Neural progenitor cell (in vitro differentiated cells): ENCODE results near the gene PDCD1LG2. TPM values are rescaled to one million over a fixed set of nuclear protein-coding genes. Genes with fewer than 3 reads are reported as not detected.

Experiments
- DNase-seq: peaks from one replicate; pipeline ENCODE4 v3.0.0-alpha.2; 2016; ENCODE audit warnings: low spot score
- H2AFZ ChIP-seq: fragments of 200-600 bp; sonication (generic); replicated peaks from 2 replicates; pipeline ENCODE4 v1.6.1; 2016; ENCODE audit warnings: antibody characterized with exemption
- H3F3A ChIP-seq: fragments of 200-600 bp; sonication (generic); 2 replicates; pipeline ENCODE4 v1.6.1; 2016; ENCODE audit warnings: antibody characterized with exemption, low read depth
- H3K27ac ChIP-seq: fragments of 200-600 bp; sonication (generic); 2 replicates; pipeline ENCODE4 v1.5.1; 2016; ENCODE audit warnings: mild to moderate bottlenecking
- H3K27me3 ChIP-seq: fragments of 200-600 bp; sonication (generic); 2 replicates; pipeline ENCODE4 v1.6.1; 2016; ENCODE audit warnings: mild to moderate bottlenecking, moderate library complexity
- H3K36me3 ChIP-seq: fragments of 200-600 bp; sonication (generic); 2 replicates; pipeline ENCODE4 v1.5.1; 2016
- H3K4me1 ChIP-seq: fragments of 200-600 bp; sonication (generic); 2 replicates; pipeline ENCODE4 v1.6.1; 2016; ENCODE audit warnings: mixed run types
- H3K4me2 ChIP-seq: fragments of 200-600 bp; sonication (generic); 2 replicates; pipeline ENCODE4 v1.6.1; 2016
- H3K4me3 ChIP-seq: fragments of 200-600 bp; sonication (generic); 2 replicates; pipeline ENCODE4 v1.5.1; 2016
- H3K79me2 ChIP-seq: fragments of 200-600 bp; sonication (generic); 2 replicates; pipeline ENCODE4 v1.6.1; 2016; ENCODE audit warnings: low read depth
- H3K9ac ChIP-seq: fragments of 200-600 bp; sonication (generic); 2 replicates; pipeline ENCODE4 v1.6.1; 2016
- H3K9me3 ChIP-seq: fragments of 200-600 bp; sonication (generic); 2 replicates; pipeline ENCODE4 v1.5.1; 2016; ENCODE audit warnings: low read depth
- H4K20me1 ChIP-seq: fragments of 200-600 bp; sonication (generic); 2 replicates; pipeline ENCODE4 v1.6.1; 2016; ENCODE audit warnings: low read depth
- H3K27ac Mint-ChIP-seq: 3 replicates; pipeline ENCODE4 v1.8.0; 2021; ENCODE audit warnings: mixed read lengths
- H3K27me3 Mint-ChIP-seq: 2 replicates; pipeline ENCODE4 v1.8.0; 2022; ENCODE audit warnings: low read depth, mild to moderate bottlenecking, inconsistent platforms, moderate library complexity, mixed read lengths; ENCODE audit not compliant: insufficient read depth
- H3K36me3 Mint-ChIP-seq: 3 replicates; pipeline ENCODE4 v1.8.0; 2021; ENCODE audit warnings: mixed read lengths
- H3K4me1 Mint-ChIP-seq: 3 replicates; pipeline ENCODE4 v1.8.0; 2021; ENCODE audit warnings: mixed read lengths
- H3K4me3 Mint-ChIP-seq: 3 replicates; pipeline ENCODE4 v1.8.0; 2021; ENCODE audit warnings: mild to moderate bottlenecking, moderate library complexity, mixed read lengths
- H3K9me3 Mint-ChIP-seq: 3 replicates; pipeline ENCODE4 v1.8.0; 2020; ENCODE audit warnings: mixed read lengths
- CTCF ChIP-seq: fragments of 200-600 bp; sonication (generic); IDR thresholded peaks from 2 replicates; pipeline ENCODE4 v1.5.1; 2017; ENCODE audit warnings: antibody characterized with exemption, mild to moderate bottlenecking
- EZH2 ChIP-seq: fragments of 200-600 bp; sonication (generic); IDR thresholded peaks from 2 replicates; pipeline ENCODE4 v1.6.1; 2017; ENCODE audit warnings: antibody characterized with exemption, mild to moderate bottlenecking, moderate library complexity
- EZH2phosphoT487 ChIP-seq: fragments of 200-600 bp; sonication (generic); IDR thresholded peaks from 2 replicates; pipeline ENCODE4 v1.6.1; 2017; ENCODE audit warnings: antibody characterized with exemption
- total RNA-seq: library from RNA; depleted of rRNA; stranded (reverse); fragments of >200 nt; gene quantifications from 2 replicates; pipeline ENCODE4 v1.2.3, GENCODE V29; 2015; ENCODE audit warnings: low replicate concordance

The PDCD1LG2 gene
- total RNA-seq, 1 donor from 2014 or later, result not detected

- Histone ChIP-seq H3K4me3 (no peak overlapping the region), H3K4me1 (no peaks in the 10 kb centered on the region), H3K27ac (no peak overlapping the region), H3K79me2 (no peaks in the 10 kb centered on the region), H3K9me3 (no peaks in the 10 kb centered on the region), H3F3A (no peaks in the 10 kb centered on the region), H2AFZ (no peak overlapping the region), H3K27me3 (no peaks in the 10 kb centered on the region), H3K9ac (no peak overlapping the region), H3K36me3 (no peaks in the 10 kb centered on the region), H3K4me2 (no peak overlapping the region), H4K20me1 (no peaks in the 10 kb centered on the region)
- peaks cover 4% of the 10 kb centered on the region for H3K27me3 Mint-ChIP-seq
- no peaks in the 10 kb centered on the region for H3K9me3 Mint-ChIP-seq
- no peak overlapping the region for H3K27ac Mint-ChIP-seq
- no peak for TF ChIP-seq EZH2
- no peak for TF ChIP-seq EZH2phosphoT487
- TF ChIP-seq CTCF, result no peak
- H3K36me3 Mint-ChIP-seq, result no peaks in the 10 kb centered on the region
- no peak overlapping the region for H3K4me3 Mint-ChIP-seq
- DNase-seq, result no peak
- no peaks in the 10 kb centered on the region for H3K4me1 Mint-ChIP-seq
Observed at GRCh38 chr9:5485378-5486085, 24.8 kb upstream of the PDCD1LG2 start.

- Histone ChIP-seq H3K9me3 (no peaks in the 10 kb centered on the region), H4K20me1 (no peaks in the 10 kb centered on the region), H3K9ac (no peak overlapping the region), H3K27me3 (no peaks in the 10 kb centered on the region), H2AFZ (no peak overlapping the region), H3K27ac (no peak overlapping the region), H3K4me2 (no peak overlapping the region), H3K79me2 (no peaks in the 10 kb centered on the region), H3K36me3 (no peaks in the 10 kb centered on the region), H3F3A (no peaks in the 10 kb centered on the region), H3K4me1 (no peaks in the 10 kb centered on the region), H3K4me3 (no peak overlapping the region)
- H3K9me3 Mint-ChIP-seq, result no peaks in the 10 kb centered on the region
- H3K36me3 Mint-ChIP-seq, result no peaks in the 10 kb centered on the region
- TF ChIP-seq EZH2, result no peak
- TF ChIP-seq EZH2phosphoT487, result no peak
- TF ChIP-seq CTCF, result no peak
- no peaks in the 10 kb centered on the region for H3K4me1 Mint-ChIP-seq
- H3K27me3 Mint-ChIP-seq, result peaks cover 4% of the 10 kb centered on the region
- DNase-seq, result no peak
- no peak overlapping the region for H3K4me3 Mint-ChIP-seq
- no peak overlapping the region for H3K27ac Mint-ChIP-seq
Observed at GRCh38 chr9:5486988-5487387, 23.3 kb upstream of the PDCD1LG2 start.

GRCh38 chr9:5488221-5489008 is 21.9 kb upstream of the PDCD1LG2 start:
- no peak overlapping the region for H3K27ac ChIP-seq
- H3F3A ChIP-seq, result no peaks in the 10 kb centered on the region
- H3K9me3 ChIP-seq, result no peaks in the 10 kb centered on the region
- H2AFZ ChIP-seq, result no peak overlapping the region
- Mint-ChIP-seq H3K27ac (no peak overlapping the region), H3K9me3 (no peaks in the 10 kb centered on the region), H3K4me3 (no peak overlapping the region), H3K4me1 (no peaks in the 10 kb centered on the region), H3K27me3 (no peaks in the 10 kb centered on the region), H3K36me3 (no peaks in the 10 kb centered on the region)
- no peak overlapping the region for H3K9ac ChIP-seq
- no peak for TF ChIP-seq EZH2
- no peak for TF ChIP-seq EZH2phosphoT487
- TF ChIP-seq CTCF, result no peak
- H3K4me1 ChIP-seq, result no peaks in the 10 kb centered on the region
- no peaks in the 10 kb centered on the region for H4K20me1 ChIP-seq
- no peaks in the 10 kb centered on the region for H3K36me3 ChIP-seq
- no peak for DNase-seq
- H3K4me2 ChIP-seq, result no peak overlapping the region
- H3K79me2 ChIP-seq, result no peaks in the 10 kb centered on the region
- no peak overlapping the region for H3K4me3 ChIP-seq
- no peaks in the 10 kb centered on the region for H3K27me3 ChIP-seq
